LNCaP clone FGC (cell line): ENCODE results near the gene ARSB.

Source experiments
- DNase-seq: peaks from one replicate; pipeline ENCODE4 v3.0.0-alpha.2; 2011; ENCODE audit warnings: low read depth
- H3K4me3 ChIP-seq: 2 replicates; pipeline ENCODE4 v1.5.1; 2011; ENCODE audit warnings: mild to moderate bottlenecking, low read depth, low read length, control low read depth
- TF ChIP-seq, protein P1 (sequence below): IDR thresholded peaks from 2 replicates; pipeline ENCODE4 v1.5.1; 2012; ENCODE audit warnings: mild to moderate bottlenecking; ENCODE audit not compliant: control insufficient read depth, insufficient read depth; ENCODE audit errors: extremely low read depth

The ARSB gene

DNA sequence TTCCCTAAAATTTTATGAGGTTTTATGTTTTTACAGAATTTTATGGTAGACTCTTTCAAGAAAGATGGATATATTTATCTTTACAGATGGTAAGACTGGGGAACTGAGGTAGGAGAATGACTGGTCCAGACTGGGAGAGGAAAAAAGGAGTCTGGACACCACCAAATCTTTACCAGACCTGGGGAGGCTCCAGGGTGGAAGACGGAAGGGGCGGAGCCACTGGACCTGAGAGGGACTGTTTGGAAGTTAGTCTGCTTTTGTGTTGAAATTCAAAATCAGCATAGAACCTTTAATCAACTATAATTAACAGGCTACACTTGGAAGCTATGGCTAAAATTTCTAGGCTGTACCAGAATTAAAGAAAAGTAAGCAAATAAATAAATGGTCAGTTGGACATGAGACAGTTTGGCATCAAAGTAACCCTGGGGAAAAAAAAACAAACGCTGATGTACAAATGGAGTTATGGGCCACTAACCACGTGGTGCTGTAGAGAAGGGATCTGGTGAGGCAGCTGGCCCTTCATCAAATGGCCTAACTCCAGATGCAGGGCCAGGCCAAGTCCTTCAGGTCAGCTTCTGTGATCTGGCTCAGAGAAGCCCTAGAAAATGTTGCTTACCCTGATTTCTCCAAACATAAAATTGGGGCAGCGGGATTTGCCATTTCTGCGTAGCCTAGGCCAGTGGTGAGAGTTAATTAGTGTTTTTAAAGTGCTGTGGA lies 155.1 kb downstream of the ARSB start:
- H3K4me3 ChIP-seq, result no peak overlapping the region
- peak; percentile 77 for DNase-seq
- TF ChIP-seq, protein P1, sequence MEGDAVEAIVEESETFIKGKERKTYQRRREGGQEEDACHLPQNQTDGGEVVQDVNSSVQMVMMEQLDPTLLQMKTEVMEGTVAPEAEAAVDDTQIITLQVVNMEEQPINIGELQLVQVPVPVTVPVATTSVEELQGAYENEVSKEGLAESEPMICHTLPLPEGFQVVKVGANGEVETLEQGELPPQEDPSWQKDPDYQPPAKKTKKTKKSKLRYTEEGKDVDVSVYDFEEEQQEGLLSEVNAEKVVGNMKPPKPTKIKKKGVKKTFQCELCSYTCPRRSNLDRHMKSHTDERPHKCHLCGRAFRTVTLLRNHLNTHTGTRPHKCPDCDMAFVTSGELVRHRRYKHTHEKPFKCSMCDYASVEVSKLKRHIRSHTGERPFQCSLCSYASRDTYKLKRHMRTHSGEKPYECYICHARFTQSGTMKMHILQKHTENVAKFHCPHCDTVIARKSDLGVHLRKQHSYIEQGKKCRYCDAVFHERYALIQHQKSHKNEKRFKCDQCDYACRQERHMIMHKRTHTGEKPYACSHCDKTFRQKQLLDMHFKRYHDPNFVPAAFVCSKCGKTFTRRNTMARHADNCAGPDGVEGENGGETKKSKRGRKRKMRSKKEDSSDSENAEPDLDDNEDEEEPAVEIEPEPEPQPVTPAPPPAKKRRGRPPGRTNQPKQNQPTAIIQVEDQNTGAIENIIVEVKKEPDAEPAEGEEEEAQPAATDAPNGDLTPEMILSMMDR, result no peak

DNA sequence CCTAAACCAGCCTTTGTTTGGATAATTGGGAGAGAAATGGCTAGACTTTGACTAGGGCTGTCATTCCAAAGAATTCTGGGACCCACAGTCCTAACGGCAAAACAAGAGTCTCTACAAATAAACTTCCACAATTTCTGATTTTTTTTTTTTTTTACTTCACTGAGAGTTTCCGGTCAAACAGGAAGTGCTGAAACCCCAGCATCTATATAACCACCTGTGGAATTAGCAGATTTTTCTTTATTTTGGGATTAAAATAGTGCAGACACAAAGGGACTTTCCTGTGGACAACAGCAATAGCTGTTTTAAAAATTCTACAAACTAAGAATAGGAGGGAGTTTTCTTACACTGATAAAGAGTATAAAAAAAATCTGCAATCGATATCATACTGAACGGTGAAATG lies 157.4 kb downstream of the ARSB start:
- no peak overlapping the region for H3K4me3 ChIP-seq
- DNase-seq, result no peak

DNA sequence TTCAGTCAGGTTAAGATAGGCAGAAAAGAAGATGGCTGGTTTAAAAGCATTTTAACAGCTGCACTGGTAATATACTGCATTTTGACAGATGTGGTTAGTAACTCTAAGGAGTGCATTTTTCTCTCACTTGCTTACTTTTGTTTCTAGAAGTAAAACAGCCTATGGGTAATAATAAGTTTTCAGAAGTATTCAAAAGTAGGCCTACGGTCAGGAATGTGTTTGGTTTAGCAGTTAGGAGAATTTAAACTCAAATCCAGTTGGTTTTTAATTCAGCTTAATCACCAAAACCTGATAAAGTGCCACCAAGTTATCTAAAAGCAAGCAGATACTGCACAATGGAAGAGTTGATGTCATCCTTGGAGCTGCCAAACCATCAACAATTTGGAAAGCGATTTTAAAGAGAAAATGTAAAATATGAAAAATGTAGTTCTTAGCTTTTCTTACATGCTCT lies 160.3 kb downstream of the ARSB start:
- TF ChIP-seq, protein P1, result no peak
- no peak overlapping the region for H3K4me3 ChIP-seq

More for the DNA sequence above, 157.4 kb downstream of the ARSB start:
- TF ChIP-seq, protein P1, result no peak

DNA sequence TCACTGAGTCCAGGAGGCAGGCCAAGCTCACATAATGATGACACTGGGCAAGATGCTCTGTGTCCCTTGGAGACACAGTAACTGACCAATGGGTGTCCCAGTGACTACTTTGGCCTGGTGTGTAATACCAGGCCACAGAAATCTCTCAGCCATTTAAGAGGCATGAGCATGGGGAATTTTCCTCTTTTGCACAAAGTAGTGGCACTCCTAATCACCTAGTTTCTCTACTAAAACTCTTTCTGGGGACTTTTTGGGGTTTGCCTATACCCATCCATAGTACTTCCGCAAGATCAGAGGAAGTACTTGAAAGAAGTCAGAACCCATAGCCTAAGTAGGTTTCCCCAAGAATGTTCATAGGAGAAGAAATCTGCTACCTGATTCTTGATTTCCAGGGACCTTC lies 161.9 kb downstream of the ARSB start:
- DNase-seq, result no peak
- H3K4me3 ChIP-seq, result no peak overlapping the region
- TF ChIP-seq, protein P1, result no peak

More for the DNA sequence above, 160.3 kb downstream of the ARSB start:
- DNase-seq, result no peak

DNA sequence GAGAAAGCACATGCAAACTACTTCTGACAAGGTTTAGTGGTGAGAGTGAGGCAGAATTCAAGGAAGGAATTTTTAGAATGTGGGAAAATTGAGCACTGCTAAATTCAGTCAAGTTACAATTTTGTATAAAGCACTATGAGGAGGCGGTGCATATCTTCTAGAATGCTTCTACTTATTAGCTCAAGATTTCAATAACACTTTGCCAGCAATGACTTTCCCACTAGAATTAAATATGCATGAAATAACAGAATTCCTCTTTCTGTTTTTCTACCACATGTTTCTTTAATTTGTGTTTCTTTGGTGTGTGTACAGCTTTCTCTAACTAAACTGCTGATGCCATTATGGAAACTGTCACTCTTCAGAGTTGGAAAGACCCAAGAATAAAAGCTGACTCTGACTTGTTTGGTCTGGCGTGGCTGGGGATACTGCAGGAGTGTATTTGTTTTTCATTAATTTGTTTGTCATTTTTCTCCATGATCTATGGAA lies 163.5 kb downstream of the ARSB start:
- DNase-seq, result no peak
- TF ChIP-seq, protein P1, result no peak
- no peak overlapping the region for H3K4me3 ChIP-seq

DNA sequence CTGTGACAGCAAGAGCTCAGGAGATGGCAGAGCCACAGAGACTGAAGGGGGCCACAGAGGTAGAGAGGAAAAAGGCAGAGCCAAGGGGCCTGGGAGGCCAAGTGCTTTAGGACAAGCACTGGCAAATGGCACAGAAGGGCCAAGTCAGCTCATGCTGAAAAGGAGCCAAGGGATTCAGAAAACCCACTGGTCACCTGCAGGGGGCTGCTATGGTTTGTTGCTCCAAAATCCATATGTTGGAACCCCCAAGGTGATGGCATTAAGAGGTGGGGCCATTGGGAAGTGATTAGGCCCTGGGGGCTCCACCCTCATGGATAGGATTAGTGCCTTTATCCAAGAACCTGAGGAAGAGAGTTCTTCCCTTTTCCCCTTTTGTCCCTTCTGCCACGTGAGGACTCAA lies 165.4 kb downstream of the ARSB start:
- TF ChIP-seq, protein P1, result no peak
- H3K4me3 ChIP-seq, result no peak overlapping the region
- no peak for DNase-seq

DNA sequence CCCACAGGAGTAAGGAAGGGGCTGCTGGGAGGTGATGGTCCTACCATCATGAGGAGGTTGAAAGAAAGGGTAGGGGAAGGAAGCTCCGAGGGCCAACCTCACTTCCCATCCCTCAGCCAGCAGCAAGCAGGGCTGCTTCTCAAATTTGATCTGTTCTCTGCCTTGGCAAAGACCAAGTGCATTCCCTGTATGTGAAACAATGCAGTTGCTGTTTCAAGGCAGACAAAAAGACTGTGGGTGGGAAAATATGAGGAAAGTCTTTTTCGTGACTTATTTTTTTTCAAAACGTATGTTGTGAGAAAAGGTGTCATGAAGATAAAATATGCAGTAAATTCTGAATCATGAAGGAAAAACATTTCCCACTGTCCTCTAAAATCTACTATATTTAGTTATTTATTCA lies 165.9 kb downstream of the ARSB start:
- no peak overlapping the region for H3K4me3 ChIP-seq
- DNase-seq, result no peak
- TF ChIP-seq, protein P1, result no peak
